Neural cell (in vitro differentiated cells): Measurements from ENCODE around the gene HSH2D. TPM values are rescaled to one million over a fixed set of nuclear protein-coding genes. Genes with fewer than 3 reads are reported as not detected.

Experiments
- H2AFZ ChIP-seq: fragments of 200-600, 300-800 bp; sonication (generic), shearing (Covaris generic); 2 replicates; pipeline ENCODE4 v1.6.0; 2014; ENCODE audit warnings: low read depth, mild to moderate bottlenecking, antibody characterized with exemption, low read length, moderate library complexity
- H3F3A ChIP-seq: fragments of 200-600 bp; shearing (Covaris generic); 2 replicates; pipeline ENCODE4 v1.6.1; 2016; ENCODE audit warnings: mild to moderate bottlenecking, moderate library complexity, mixed read lengths, antibody characterized with exemption, low read length; ENCODE audit not compliant: insufficient read depth, poor library complexity, severe bottlenecking
- H3K27ac ChIP-seq: fragments of 200-600, 300-800 bp; sonication (generic), shearing (Covaris generic); 2 replicates; pipeline ENCODE4 v1.5.1; 2014; ENCODE audit warnings: mild to moderate bottlenecking, low read length, moderate library complexity
- H3K27me3 ChIP-seq: fragments of 300-800, 200-600 bp; sonication (generic), shearing (Covaris generic); 2 replicates; pipeline ENCODE4 v1.6.0; 2014; ENCODE audit warnings: mild to moderate bottlenecking, low read depth, low read length, moderate library complexity; ENCODE audit not compliant: insufficient read depth
- H3K36me3 ChIP-seq: fragments of 300-800, 200-600 bp; sonication (generic), shearing (Covaris generic); 2 replicates; pipeline ENCODE4 v1.5.1; 2014; ENCODE audit warnings: mild to moderate bottlenecking, antibody characterized with exemption, low read length, moderate library complexity; ENCODE audit not compliant: insufficient read depth
- H3K4me2 ChIP-seq: fragments of 300-800, 200-600 bp; sonication (generic), shearing (Covaris generic); 2 replicates; pipeline ENCODE4 v1.6.0; 2014; ENCODE audit warnings: mild to moderate bottlenecking, low read length
- H3K4me3 ChIP-seq: fragments of 300-800, 200-600 bp; sonication (generic), shearing (Covaris generic); 2 replicates; pipeline ENCODE4 v1.5.1; 2014; ENCODE audit warnings: mild to moderate bottlenecking, low read length, moderate library complexity
- H3K79me2 ChIP-seq: fragments of 200-600 bp; shearing (Covaris generic); replicated peaks from 2 replicates; pipeline ENCODE4 v1.6.0; 2014; ENCODE audit warnings: mild to moderate bottlenecking, low read length, moderate library complexity; ENCODE audit not compliant: insufficient read depth
- H3K9ac ChIP-seq: fragments of 300-800, 200-600 bp; sonication (generic), shearing (Covaris generic); 2 replicates; pipeline ENCODE4 v1.6.1; 2016; ENCODE audit warnings: mild to moderate bottlenecking, low read length, mixed read lengths
- H3K9me2 ChIP-seq: fragments of 200-600 bp; shearing (Covaris generic); 2 replicates; pipeline ENCODE4 v1.6.1; 2016; ENCODE audit warnings: mild to moderate bottlenecking, low read length, mixed read lengths; ENCODE audit not compliant: insufficient read depth
- H3K9me3 ChIP-seq: fragments of 200-600, 300-800 bp; sonication (generic), shearing (Covaris generic); 2 replicates; pipeline ENCODE4 v1.6.1; 2016; ENCODE audit warnings: mild to moderate bottlenecking, mixed run types, low read length, moderate library complexity, mixed read lengths
- H4K20me1 ChIP-seq: fragments of 200-600 bp; shearing (Covaris generic); 2 replicates; pipeline ENCODE4 v1.6.1; 2016; ENCODE audit warnings: mild to moderate bottlenecking, mixed run types; ENCODE audit not compliant: insufficient read depth
- CTCF ChIP-seq: fragments of 450-650 bp; IDR thresholded peaks from 2 replicates; pipeline ENCODE4 v1.5.1; 2014; ENCODE audit warnings: antibody characterized with exemption, mild to moderate bottlenecking, moderate library complexity; ENCODE audit not compliant: poor library complexity, severe bottlenecking
- EP300 ChIP-seq: fragments of 450-650 bp; conservative IDR thresholded peaks from 2 replicates; pipeline ENCODE4 v1.6.1; 2014; ENCODE audit warnings: antibody characterized with exemption, mild to moderate bottlenecking, moderate library complexity; ENCODE audit not compliant: poor library complexity, severe bottlenecking
- EZH2 ChIP-seq: fragments of 200-600, 300-800 bp; shearing (Covaris generic), sonication (generic); IDR thresholded peaks from 2 replicates; pipeline ENCODE4 v1.6.1; 2014; ENCODE audit warnings: antibody characterized with exemption, low read length, borderline replicate concordance, mild to moderate bottlenecking; ENCODE audit not compliant: insufficient read depth, poor library complexity, severe bottlenecking
- MXI1 ChIP-seq: fragments of 450-650 bp; conservative IDR thresholded peaks from 2 replicates; pipeline ENCODE4 v1.6.1; 2014; ENCODE audit warnings: antibody characterized with exemption, mild to moderate bottlenecking; ENCODE audit not compliant: poor library complexity, severe bottlenecking
- POLR2AphosphoS5 ChIP-seq: IDR thresholded peaks from 2 replicates; pipeline ENCODE4 v1.6.1; 2012
- RAD21 ChIP-seq: fragments of 450-650 bp; conservative IDR thresholded peaks from 2 replicates; pipeline ENCODE4 v1.6.1; 2014; ENCODE audit warnings: antibody characterized with exemption, mild to moderate bottlenecking, moderate library complexity
- REST ChIP-seq: IDR thresholded peaks from 2 replicates; pipeline ENCODE4 v1.6.1; 2012; ENCODE audit warnings: borderline replicate concordance
- SMC3 ChIP-seq: fragments of 450-650 bp; conservative IDR thresholded peaks from 2 replicates; pipeline ENCODE4 v1.6.1; 2014; ENCODE audit warnings: antibody characterized with exemption, mild to moderate bottlenecking, moderate library complexity; ENCODE audit not compliant: poor library complexity
- TAF1 ChIP-seq: IDR thresholded peaks from 2 replicates; pipeline ENCODE4 v1.6.1; 2012; ENCODE audit warnings: low read depth
- polyA plus RNA-seq: library from polyadenylated mRNA; depleted of rRNA; stranded (reverse); fragments of >200 nt; gene quantifications from 2 replicates; pipeline ENCODE4 v1.2.3, GENCODE V29; 2014

HSH2D gene
- polyA plus RNA-seq, 1 donor from 2014 or later = not detected

- H3F3A ChIP-seq = no peaks in the 10 kb centered on the region
- no peak overlapping the region for H2AFZ ChIP-seq
- no peak overlapping the region for H3K9ac ChIP-seq
- H3K27me3 ChIP-seq = no peaks in the 10 kb centered on the region
- H3K4me3 ChIP-seq = no peak overlapping the region
- H3K79me2 ChIP-seq = no peaks in the 10 kb centered on the region
- no peaks in the 10 kb centered on the region for H3K9me2 ChIP-seq
- no peaks in the 10 kb centered on the region for H3K36me3 ChIP-seq
- no peaks in the 10 kb centered on the region for H3K9me3 ChIP-seq
- H3K4me2 ChIP-seq = no peak overlapping the region
- TF ChIP-seq EZH2 (no peak), RAD21 (no peak), MXI1 (no peak), CTCF (no peak), POLR2AphosphoS5 (no peak), EP300 (no peak), REST (no peak), TAF1 (no peak), SMC3 (no peak)
- no peaks in the 10 kb centered on the region for H4K20me1 ChIP-seq
- H3K27ac ChIP-seq = no peak overlapping the region
Measured at GRCh38 chr19:16164222-16164890, 20.9 kb downstream of the HSH2D start.

- H3K36me3 ChIP-seq = no peaks in the 10 kb centered on the region
Measured at GRCh38 chr19:16166417-16166816, 22.9 kb downstream of the HSH2D start.

More at GRCh38 chr19:16166417-16166816, 22.9 kb downstream of the HSH2D start:
- TF ChIP-seq RAD21 = no peak
- no peak for TF ChIP-seq EZH2
- no peak for TF ChIP-seq SMC3
- TF ChIP-seq EP300 = no peak
- no peak for TF ChIP-seq MXI1
- no peak for TF ChIP-seq POLR2AphosphoS5
- TF ChIP-seq CTCF = no peak
- no peak for TF ChIP-seq TAF1
- no peak for TF ChIP-seq REST
- H3F3A ChIP-seq = no peaks in the 10 kb centered on the region
- no peaks in the 10 kb centered on the region for H3K79me2 ChIP-seq
- H3K27me3 ChIP-seq = no peaks in the 10 kb centered on the region
- H3K9me3 ChIP-seq = no peaks in the 10 kb centered on the region
- H3K9ac ChIP-seq = no peak overlapping the region
- no peak overlapping the region for H3K27ac ChIP-seq
- H3K4me2 ChIP-seq = no peak overlapping the region
- no peaks in the 10 kb centered on the region for H3K9me2 ChIP-seq
- no peak overlapping the region for H2AFZ ChIP-seq
- no peak overlapping the region for H3K4me3 ChIP-seq
- H4K20me1 ChIP-seq = no peaks in the 10 kb centered on the region
